Ascending aorta (tissue), 2 donors: ENCODE data around the gene LNX1. TPM values are rescaled to one million over a fixed set of nuclear protein-coding genes. Genes with fewer than 3 reads are reported as not detected.

ENCODE experiments used
- DNase-seq, 2 donors: peaks; one replicate each; pipeline ENCODE4 v3.0.0-alpha.2; 2019; ENCODE audit warnings: low spot score in 2 of 2
- H3K27ac ChIP-seq, 2 donors: fragments of 200-600 bp; sonication (generic); one replicate each; pipeline ENCODE4 v1.5.1; 2016 to 2017; ENCODE audit warnings: mild to moderate bottlenecking in 1 of 2
- H3K27me3 ChIP-seq: fragments of 200-600 bp; sonication (generic); one replicate; pipeline ENCODE4 v1.5.1; 2017
- H3K36me3 ChIP-seq, 2 donors: fragments of 200-600 bp; sonication (generic); one replicate each; pipeline ENCODE4 v1.5.1; 2016
- H3K4me1 ChIP-seq, 2 donors: fragments of 200-600 bp; sonication (generic); one replicate each; pipeline ENCODE4 v1.5.1; 2016 to 2017; ENCODE audit warnings: mild to moderate bottlenecking in 1 of 2
- H3K4me3 ChIP-seq, 2 donors: fragments of 200-600 bp; sonication (generic); one replicate each; pipeline ENCODE4 v1.5.1; 2016 to 2017; ENCODE audit warnings: mild to moderate bottlenecking in 1 of 2
- H3K9me3 ChIP-seq, 2 donors: fragments of 200-600 bp; sonication (generic); one replicate each; pipeline ENCODE4 v1.5.1; 2016
- CTCF ChIP-seq, 3 experiments: fragments of 200-600 bp in 2 of 3; fragments of 450-650 bp in 1 of 3; sonication (generic) in 2 of 3; IDR thresholded peaks; one replicate each; pipeline ENCODE4 v1.5.1; 2016 to 2019; ENCODE audit warnings: antibody characterized with exemption in 3 of 3, mild to moderate bottlenecking in 1 of 3, moderate library complexity in 1 of 3
- intact Hi-C: fragments of 100-400 bp; cut with DNase I; formaldehyde crosslinking; loops from one replicate; pipeline ENCODE4 v1.15.1; 2023
- total RNA-seq: library from RNA; depleted of rRNA; stranded (reverse); fragments of >200 nt; gene quantifications from one replicate; pipeline ENCODE4 v1.1.0, GENCODE V29; 2016

Gene LNX1
- total RNA-seq, 1 donor from 2014 or later, result 4.0 TPM

GRCh38 chr4:53592686-53593501 is 1.6 kb upstream of the LNX1 start:
- H3K4me1 ChIP-seq, result no peaks in the 10 kb centered on the region
- intact Hi-C loops, result no loop called here
- no peaks in the 10 kb centered on the region for H3K27me3 ChIP-seq
- no peaks in the 10 kb centered on the region for H3K9me3 ChIP-seq
- DNase-seq, result peak in 1 of 2 donors; percentile 64
- TF ChIP-seq CTCF (IDR thresholded peaks at IDR 0.05), result no peak
- peak overlapping the region; percentile 43 to 51 for H3K4me3 ChIP-seq
- no peaks in the 10 kb centered on the region for H3K36me3 ChIP-seq
- peak overlapping the region in 1 of 2 donors; percentile 32 for H3K27ac ChIP-seq

- intact Hi-C loops, result no loop called here
- Histone ChIP-seq H3K27me3 (no peaks in the 10 kb centered on the region), H3K36me3 (no peaks in the 10 kb centered on the region), H3K9me3 (no peaks in the 10 kb centered on the region), H3K4me1 (no peaks in the 10 kb centered on the region), H3K27ac (no peak overlapping the region), H3K4me3 (peak overlapping the region in 1 of 2 donors; percentile 51)
- no peak for DNase-seq
- no peak for TF ChIP-seq CTCF (IDR thresholded peaks at IDR 0.05)
Observed at GRCh38 chr4:53592122-53592521, 836 bp upstream of the LNX1 start.

GRCh38 chr4:53590187-53590586 is 1.1 kb downstream of the LNX1 start:
- TF ChIP-seq CTCF (IDR thresholded peaks at IDR 0.05), result no peak
- intact Hi-C loops, result no loop called here
- DNase-seq, result no peak
- no peak overlapping the region for H3K4me3 ChIP-seq
- H3K36me3 ChIP-seq, result no peaks in the 10 kb centered on the region
- no peak overlapping the region for H3K27ac ChIP-seq
- no peaks in the 10 kb centered on the region for H3K9me3 ChIP-seq
- no peaks in the 10 kb centered on the region for H3K27me3 ChIP-seq
- H3K4me1 ChIP-seq, result no peaks in the 10 kb centered on the region

GRCh38 chr4:53589511-53589910 is 1.8 kb downstream of the LNX1 start:
- intact Hi-C loops, result no loop called here
- no peak for TF ChIP-seq CTCF (IDR thresholded peaks at IDR 0.05)
- no peaks in the 10 kb centered on the region for H3K36me3 ChIP-seq
- H3K4me3 ChIP-seq, result no peak overlapping the region
- H3K27me3 ChIP-seq, result no peaks in the 10 kb centered on the region
- no peak for DNase-seq
- H3K9me3 ChIP-seq, result no peaks in the 10 kb centered on the region
- H3K27ac ChIP-seq, result no peak overlapping the region
- no peaks in the 10 kb centered on the region for H3K4me1 ChIP-seq

GRCh38 chr4:53587135-53587534 is 4.2 kb downstream of the LNX1 start:
- DNase-seq, result no peak
- Histone ChIP-seq H3K27ac (no peak overlapping the region), H3K4me3 (no peak overlapping the region), H3K9me3 (no peaks in the 10 kb centered on the region), H3K27me3 (no peaks in the 10 kb centered on the region), H3K36me3 (no peaks in the 10 kb centered on the region), H3K4me1 (no peaks in the 10 kb centered on the region)
- TF ChIP-seq CTCF (IDR thresholded peaks at IDR 0.05), result no peak
- intact Hi-C loops, result no loop called here
